Activated CD8-positive, alpha-beta T cell treated with anti-CD3 and anti-CD28 coated beads for 36 hours (primary cell): Measurements from ENCODE around the gene PIP5KL1. TPM values are rescaled to one million over a fixed set of nuclear protein-coding genes. Genes with fewer than 3 reads are reported as not detected.

Source experiments
- ATAC-seq: fragments of 200-7000 bp; cut with Tn5 transposase; one replicate; pipeline ENCODE4 v1.10.0; 2021; ENCODE audit warnings: mild to moderate bottlenecking, moderate library complexity
- CTCF ChIA-PET: fragments of 350-600 bp; sonication (Branson Sonifier 250); formaldehyde crosslinking; loops from one replicate; lab custom pipeline; 2021; ENCODE audit warnings: antibody characterized with exemption; lab: Charles Lee
- POLR2A ChIA-PET: fragments of 350-600 bp; sonication (Branson Sonifier 250); formaldehyde crosslinking; loops from one replicate; lab custom pipeline; 2021; ENCODE audit warnings: antibody characterized with exemption; lab: Charles Lee
- DNase-seq: peaks from one replicate; pipeline ENCODE4 v3.0.0-alpha.2; 2020
- H3K27ac Mint-ChIP-seq: one replicate; pipeline ENCODE4 v1.8.0; 2021; ENCODE audit warnings: mild to moderate bottlenecking, mixed read lengths
- H3K27me3 Mint-ChIP-seq: one replicate; pipeline ENCODE4 v1.8.0; 2021; ENCODE audit warnings: mixed read lengths
- H3K36me3 Mint-ChIP-seq: one replicate; pipeline ENCODE4 v1.8.0; 2021; ENCODE audit warnings: low read depth, mixed read lengths
- H3K4me1 Mint-ChIP-seq: one replicate; pipeline ENCODE4 v1.8.0; 2021; ENCODE audit warnings: low read depth, mixed read lengths
- H3K4me3 Mint-ChIP-seq: one replicate; pipeline ENCODE4 v1.8.0; 2021; ENCODE audit warnings: mild to moderate bottlenecking, moderate library complexity, mixed read lengths
- H3K9me3 Mint-ChIP-seq: one replicate; pipeline ENCODE4 v1.8.0; 2021; ENCODE audit warnings: mixed read lengths
- CTCF ChIP-seq: fragments of 200-600 bp; IDR thresholded peaks from one replicate; pipeline ENCODE4 v1.8.0; 2022; ENCODE audit warnings: antibody characterized with exemption, mild to moderate bottlenecking
- intact Hi-C: fragments of 100-400 bp; cut with micrococcal nuclease; formaldehyde crosslinking; loops from one replicate; pipeline ENCODE4 v1.10.0; 2022
- total RNA-seq, 2 experiments: library from RNA; stranded (reverse); gene quantifications; one replicate each; pipeline ENCODE4 v1.2.3, GENCODE V29; 2021

Gene PIP5KL1
- total RNA-seq, 2 experiments from 2014 or later = 1.7 to 2.5 TPM

GRCh38 chr9:127963041-127963358, 32.4 kb upstream of the PIP5KL1 start:
- Mint-ChIP-seq H3K4me3 (peak overlapping the region; percentile 50), H3K9me3 (peaks cover 6% of the 10 kb centered on the region), H3K36me3 (peaks cover 35% of the 10 kb centered on the region), H3K4me1 (peaks cover 95% of the 10 kb centered on the region), H3K27me3 (no peaks in the 10 kb centered on the region), H3K27ac (peak overlapping the region; percentile 99)
- CTCF ChIA-PET = interaction anchor here (15.3 to 30.0 kb wide), 3 partner anchors 14 to 65 kb away, joined by 163 to 631 read pairs (median 181); partner anchors contain the start of gene EEIG1
- POLR2A ChIA-PET = interaction anchor here (1.4 to 25.2 kb wide), 2 partner anchors 13 to 71 kb away, joined by 5 to 408 read pairs; partner anchors contain the start of gene EEIG1
- intact Hi-C loops = no loop called here
- no peak for ATAC-seq
- TF ChIP-seq CTCF = no peak
- DNase-seq = no peak

DNA sequence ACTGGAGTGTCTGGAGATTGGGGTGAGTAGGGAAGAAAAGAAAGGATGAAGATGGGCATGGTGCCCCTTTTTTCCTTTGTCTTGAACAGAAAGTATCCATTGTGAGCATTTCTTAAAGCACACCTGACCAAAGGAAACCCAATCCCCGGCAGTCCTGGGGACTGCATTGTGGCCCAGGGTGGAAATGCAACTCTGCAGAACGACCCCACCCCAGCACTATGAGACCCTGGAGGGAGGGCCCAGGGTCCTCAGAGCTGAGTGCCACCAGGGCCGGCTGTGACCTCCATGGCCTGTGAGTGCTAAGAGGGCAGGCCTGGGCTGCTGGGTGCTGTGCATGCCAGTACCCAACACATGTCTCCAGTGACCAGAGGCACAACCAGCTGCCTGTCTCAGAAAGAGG, 31.7 kb upstream of the PIP5KL1 start:
- peaks cover 37% of the 10 kb centered on the region for H3K36me3 Mint-ChIP-seq

GRCh38 chr9:127961613-127962155, 31.1 kb upstream of the PIP5KL1 start:
- Mint-ChIP-seq H3K9me3 (peaks cover 6% of the 10 kb centered on the region), H3K4me3 (no peak overlapping the region), H3K36me3 (peaks cover 37% of the 10 kb centered on the region), H3K4me1 (peaks cover 90% of the 10 kb centered on the region), H3K27me3 (no peaks in the 10 kb centered on the region), H3K27ac (peak overlapping the region; percentile 99)
- CTCF ChIA-PET = interaction anchor here (2.0 to 30.0 kb wide), 4 partner anchors 15 to 156 kb away, joined by 9 to 631 read pairs (median 172); partner anchors contain the start of gene EEIG1
- no peak for ATAC-seq
- no peak for TF ChIP-seq CTCF
- POLR2A ChIA-PET = interaction anchor here (1.5 to 25.2 kb wide), 3 partner anchors 15 to 105 kb away, joined by 4 to 408 read pairs (median 4); partner anchors contain the start of genes EEIG1 and NAIF1
- intact Hi-C loops = no loop called here
- DNase-seq = no peak

More for the DNA sequence above, 31.7 kb upstream of the PIP5KL1 start:
- no peak for TF ChIP-seq CTCF
- Mint-ChIP-seq H3K9me3 (peaks cover 6% of the 10 kb centered on the region), H3K27ac (peak overlapping the region; percentile 99), H3K4me3 (no peak overlapping the region), H3K27me3 (no peaks in the 10 kb centered on the region), H3K4me1 (peaks cover 93% of the 10 kb centered on the region)
- POLR2A ChIA-PET = interaction anchor here (1.4 to 25.2 kb wide), 3 partner anchors 14 to 73 kb away, joined by 4 to 408 read pairs (median 5); partner anchors contain the start of gene EEIG1
- intact Hi-C loops = no loop called here
- CTCF ChIA-PET = interaction anchor here (15.3 to 30.0 kb wide), 3 partner anchors 14 to 66 kb away, joined by 163 to 631 read pairs (median 181); partner anchors contain the start of gene EEIG1
- ATAC-seq = no peak
- DNase-seq = no peak

DNA sequence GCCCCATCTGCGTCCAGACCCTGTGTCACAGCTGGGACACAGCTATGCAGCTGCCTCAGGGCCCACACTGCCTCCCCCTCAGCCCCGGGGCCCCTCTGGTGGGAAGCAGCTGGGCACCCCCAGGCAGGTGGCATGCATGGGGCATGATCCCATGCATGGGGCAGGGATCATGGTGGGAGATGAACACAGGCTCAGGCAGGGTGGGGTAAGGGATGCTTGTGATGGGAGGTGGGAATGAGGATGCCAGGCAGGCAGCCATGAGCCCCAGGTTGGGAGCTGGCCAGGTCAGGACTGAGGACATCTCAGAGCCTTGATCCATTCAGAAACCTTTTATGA, 30.5 kb upstream of the PIP5KL1 start:
- no peak for DNase-seq
- peaks cover 37% of the 10 kb centered on the region for H3K36me3 Mint-ChIP-seq
- intact Hi-C loops = no loop called here
- H3K4me3 Mint-ChIP-seq = no peak overlapping the region
- peaks cover 6% of the 10 kb centered on the region for H3K9me3 Mint-ChIP-seq
- H3K4me1 Mint-ChIP-seq = peaks cover 86% of the 10 kb centered on the region
- peak overlapping the region; percentile 99 for H3K27ac Mint-ChIP-seq
- no peak for ATAC-seq
- TF ChIP-seq CTCF = no peak
- ChIA-PET CTCF (interaction anchor here (2.0 to 30.0 kb wide), 4 partner anchors 16 to 156 kb away, joined by 9 to 631 read pairs (median 172); partner anchors contain the start of gene EEIG1), POLR2A (interaction anchor here (1.5 to 25.2 kb wide), 3 partner anchors 15 to 106 kb away, joined by 4 to 408 read pairs (median 4); partner anchors contain the start of genes EEIG1 and NAIF1)
- no peaks in the 10 kb centered on the region for H3K27me3 Mint-ChIP-seq
